Measurements from ENCODE around the gene TBL3.

DNA sequence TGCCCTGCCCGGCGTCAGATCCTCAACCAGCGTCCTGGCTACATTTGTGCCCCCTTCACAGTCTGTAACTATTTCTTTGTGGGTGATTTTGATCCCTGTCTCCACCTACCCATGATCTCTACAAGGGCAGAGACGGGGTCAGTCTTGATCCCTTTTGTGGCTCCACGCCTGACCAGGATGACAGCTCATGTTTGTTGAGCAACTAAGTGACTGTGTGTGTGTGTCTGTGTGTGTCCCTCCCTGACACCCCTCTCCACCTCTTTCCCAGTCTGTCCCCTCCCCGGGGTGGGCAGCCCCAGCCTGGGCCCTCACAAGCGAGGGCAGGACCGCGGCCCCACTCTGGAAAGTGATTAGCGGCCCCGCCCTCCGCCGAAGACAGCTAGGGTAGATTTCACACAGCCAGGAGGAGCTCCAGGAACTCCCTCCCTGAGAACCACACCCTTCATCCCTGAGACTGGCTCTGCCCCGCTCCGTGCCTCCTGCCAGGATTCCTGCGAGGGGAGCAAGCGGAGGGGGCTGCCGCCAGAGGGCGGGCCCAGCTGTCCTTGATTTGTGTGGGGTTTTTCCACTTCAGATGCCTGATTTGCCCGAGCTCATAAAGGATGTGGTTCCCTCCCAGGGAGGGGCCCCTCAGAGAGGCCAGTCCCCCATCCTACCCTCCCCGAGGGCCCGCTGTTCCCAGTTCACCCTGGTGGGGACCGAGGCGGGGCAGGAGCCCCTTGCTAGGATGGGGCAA lies 48.4 kb upstream of the TBL3 start:
- TF ChIP-seq CREB1 (IDR thresholded peaks at IDR 0.05) (no peak), SIN3A (conservative IDR thresholded peaks at IDR 0.05 in 1 of 2, IDR thresholded peaks at IDR 0.05 in 1 of 2; ENCODE audit: low read depth in 1 of 2, low read length in 2 of 2) (0 out of 4 replicates have a peak, but pooled peaks of 1 of the 2 experiments have one; percentile 44), JUN (IDR thresholded peaks at IDR 0.05; ENCODE audit: low read depth, low read length) (no peak), POLR2AphosphoS5 (IDR thresholded peaks at IDR 0.05; ENCODE audit: low read depth, low read length) (no peak), SP1 (IDR thresholded peaks at IDR 0.05; ENCODE audit: low read depth, low read length) (no peak), EP300 (IDR thresholded peaks at IDR 0.05; ENCODE audit: borderline replicate concordance in 1 of 2, low read depth in 2 of 2, low read length in 2 of 2) (no peak), NRF1 (IDR thresholded peaks at IDR 0.05; ENCODE audit: low read depth, low read length) (no peak), MAFK (IDR thresholded peaks at IDR 0.05; ENCODE audit: low read depth, low read length) (no peak), TBP (IDR thresholded peaks at IDR 0.05; ENCODE audit: low read depth, low read length) (no peak), RFX5 (IDR thresholded peaks at IDR 0.05; ENCODE audit: borderline replicate concordance, low read depth, low read length) (no peak)
- TF ChIP-seq, protein P1, sequence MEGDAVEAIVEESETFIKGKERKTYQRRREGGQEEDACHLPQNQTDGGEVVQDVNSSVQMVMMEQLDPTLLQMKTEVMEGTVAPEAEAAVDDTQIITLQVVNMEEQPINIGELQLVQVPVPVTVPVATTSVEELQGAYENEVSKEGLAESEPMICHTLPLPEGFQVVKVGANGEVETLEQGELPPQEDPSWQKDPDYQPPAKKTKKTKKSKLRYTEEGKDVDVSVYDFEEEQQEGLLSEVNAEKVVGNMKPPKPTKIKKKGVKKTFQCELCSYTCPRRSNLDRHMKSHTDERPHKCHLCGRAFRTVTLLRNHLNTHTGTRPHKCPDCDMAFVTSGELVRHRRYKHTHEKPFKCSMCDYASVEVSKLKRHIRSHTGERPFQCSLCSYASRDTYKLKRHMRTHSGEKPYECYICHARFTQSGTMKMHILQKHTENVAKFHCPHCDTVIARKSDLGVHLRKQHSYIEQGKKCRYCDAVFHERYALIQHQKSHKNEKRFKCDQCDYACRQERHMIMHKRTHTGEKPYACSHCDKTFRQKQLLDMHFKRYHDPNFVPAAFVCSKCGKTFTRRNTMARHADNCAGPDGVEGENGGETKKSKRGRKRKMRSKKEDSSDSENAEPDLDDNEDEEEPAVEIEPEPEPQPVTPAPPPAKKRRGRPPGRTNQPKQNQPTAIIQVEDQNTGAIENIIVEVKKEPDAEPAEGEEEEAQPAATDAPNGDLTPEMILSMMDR (IDR thresholded peaks at IDR 0.05; ENCODE audit: control extremely low read depth in 1 of 3, insufficient read depth in 1 of 3, low read depth in 1 of 3, low read length in 3 of 3): peak; percentile 56 to 66 (median 59)
- TF ChIP-seq, protein P2, sequence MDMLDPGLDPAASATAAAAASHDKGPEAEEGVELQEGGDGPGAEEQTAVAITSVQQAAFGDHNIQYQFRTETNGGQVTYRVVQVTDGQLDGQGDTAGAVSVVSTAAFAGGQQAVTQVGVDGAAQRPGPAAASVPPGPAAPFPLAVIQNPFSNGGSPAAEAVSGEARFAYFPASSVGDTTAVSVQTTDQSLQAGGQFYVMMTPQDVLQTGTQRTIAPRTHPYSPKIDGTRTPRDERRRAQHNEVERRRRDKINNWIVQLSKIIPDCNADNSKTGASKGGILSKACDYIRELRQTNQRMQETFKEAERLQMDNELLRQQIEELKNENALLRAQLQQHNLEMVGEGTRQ (IDR thresholded peaks at IDR 0.05; ENCODE audit: low read length): no peak
- TF ChIP-seq, protein P3, sequence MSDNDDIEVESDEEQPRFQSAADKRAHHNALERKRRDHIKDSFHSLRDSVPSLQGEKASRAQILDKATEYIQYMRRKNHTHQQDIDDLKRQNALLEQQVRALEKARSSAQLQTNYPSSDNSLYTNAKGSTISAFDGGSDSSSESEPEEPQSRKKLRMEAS (IDR thresholded peaks at IDR 0.05): 0 out of 2 replicates have a peak, but pooled peaks have one; percentile 27

Data from H1 (cell line).